GM12801 (cell line): ENCODE measurements around the gene SLC16A14.

Source experiments
- CTCF ChIP-seq: IDR thresholded peaks from one replicate; pipeline ENCODE4 v1.5.1; 2011; ENCODE audit warnings: control low read depth; ENCODE audit not compliant: insufficient read length; ENCODE audit errors: extremely low read depth

SLC16A14 gene

GRCh38 chr2:230068651-230069055 is at the start of gene SLC16A14:
SLC16A14 (minus strand) TSS chr2:230068924; CDS start chr2:230059352, 9,572 bp downstream.
- no peak for TF ChIP-seq CTCF

GRCh38 chr2:230106771-230107170 is 38.0 kb upstream of the SLC16A14 start:
- no peak for TF ChIP-seq CTCF

GRCh38 chr2:230097841-230098240 is 29.1 kb upstream of the SLC16A14 start:
- TF ChIP-seq CTCF = no peak

GRCh38 chr2:230097424-230097823 is 28.7 kb upstream of the SLC16A14 start:
- no peak for TF ChIP-seq CTCF

- TF ChIP-seq CTCF = no peak
These were observed 22.2 kb upstream of the SLC16A14 start for GRCh38 chr2:230090967-230091366.

GRCh38 chr2:230085201-230085600 is 16.5 kb upstream of the SLC16A14 start:
- TF ChIP-seq CTCF = no peak

GRCh38 chr2:230077851-230078547 is 9.3 kb upstream of the SLC16A14 start:
- TF ChIP-seq CTCF = no peak
